ENCODE data around the gene INS. TPM values are rescaled to one million over a fixed set of nuclear protein-coding genes. Genes with fewer than 3 reads are reported as not detected.

Gene INS
- total and polyA plus RNA-seq, 2 of the 4 experiments (the other 2 are of a cell fraction), result not detected

- no TSS peak for BruUV-seq (replicated peaks)
- Histone ChIP-seq H3K9me3 (ENCODE audit: control insufficient read depth, insufficient read depth, low read length) (peaks cover 14% of the 10 kb centered on the region), H3K18ac (ENCODE audit: low read depth, low read length) (no peak overlapping the region), H3K23ac (ENCODE audit: low read depth, low read length) (no peak overlapping the region), H3K4me3 (ENCODE audit: insufficient read depth, low read depth, low read length) (no peak overlapping the region), H2BK120ac (ENCODE audit: low read depth, low read length) (no peak overlapping the region), H2AFZ (replicated peaks; ENCODE audit: low read length, poor library complexity) (no peak overlapping the region), H3K36me3 (ENCODE audit: control insufficient read depth, insufficient read depth, low read length) (no peaks in the 10 kb centered on the region), H3K4me1 (ENCODE audit: control insufficient read depth, insufficient read depth, low read length) (peaks cover 3% of the 10 kb centered on the region; the same call in 1 of the 2 replicates), H3K27me3 (ENCODE audit: control insufficient read depth, insufficient read depth, low read length) (peaks cover 21% of the 10 kb centered on the region), H2AK5ac (ENCODE audit: low read depth, low read length) (no peak overlapping the region), H2BK5ac (ENCODE audit: low read depth, low read length, poor library complexity, severe bottlenecking) (no peak overlapping the region), H3K9ac (ENCODE audit: low read depth, low read length) (no peak overlapping the region), H2BK20ac (ENCODE audit: low read depth, low read length) (no peak overlapping the region), H3K27ac (ENCODE audit: insufficient read depth, low read length) (no peak overlapping the region), H4K20me1 (ENCODE audit: insufficient read depth, low read length) (no peaks in the 10 kb centered on the region), H4K91ac (ENCODE audit: insufficient read depth, low read depth, low read length) (no peak overlapping the region), H3K4ac (ENCODE audit: low read depth, low read length) (no peak overlapping the region), H3K56ac (ENCODE audit: extremely low read depth, insufficient read depth, low read length) (no peak overlapping the region), H4K8ac (ENCODE audit: low read depth in 2 of 2, low read length in 2 of 2) (no peak overlapping the region), H3K79me1 (ENCODE audit: low read depth in 1 of 2, low read length in 2 of 2) (no peaks in the 10 kb centered on the region), H2BK15ac (ENCODE audit: low read depth, low read length) (no peak overlapping the region), H3K4me2 (ENCODE audit: low read depth, low read length) (no peak overlapping the region), H2AK9ac (replicated peaks; ENCODE audit: low read depth, low read length, poor library complexity) (no peak overlapping the region), H3K9me1 (ENCODE audit: insufficient read depth, low read length) (no peaks in the 10 kb centered on the region), H4K5ac (ENCODE audit: low read depth, low read length) (no peak overlapping the region), H3K14ac (replicated peaks; ENCODE audit: low read depth, low read length) (no peak overlapping the region)
- intact Hi-C loops (cut with micrococcal nuclease), result no loop called here
- in situ Hi-C loops (cut with MboI; ENCODE audit: low sequenced_read_pairs), result no loop called here
- ChIA-PET POLR2A (ENCODE audit: unreplicated experiment) (no interaction called here), CTCF (no interaction called here)
- DNase-seq (no peak), ATAC-seq (ENCODE audit: low read depth) (no peak)
- WGBS, 2 experiments (ENCODE audit: extremely low coverage in 2 of 2, insufficient read length in 1 of 2), result 75% methylated on average over 7 of the region's 11 CpGs; no CpG with 5 or more reads in 1 of the 2 experiments
- dilution Hi-C loops (cut with HindIII; ENCODE audit: low sequenced_read_pairs, unreplicated experiment), result no loop called here
- TF ChIP-seq MAZ (IDR thresholded peaks at IDR 0.05; ENCODE audit: borderline replicate concordance, low read depth, low read length) (no peak), POLR2A (IDR thresholded peaks at IDR 0.05; ENCODE audit: low read depth, low read length) (no peak), CHD1 (IDR thresholded peaks at IDR 0.05; ENCODE audit: low read depth, low read length) (no peak), CEBPB (IDR thresholded peaks at IDR 0.05; ENCODE audit: low read depth, low read length) (no peak), FOS (IDR thresholded peaks at IDR 0.05; ENCODE audit: low read depth, low read length) (no peak), BHLHE40 (IDR thresholded peaks at IDR 0.05; ENCODE audit: low read depth, low read length) (no peak), MXI1 (IDR thresholded peaks at IDR 0.05; ENCODE audit: borderline replicate concordance, low read depth, low read length) (no peak), RFX5 (IDR thresholded peaks at IDR 0.05; ENCODE audit: low read depth, low read length) (no peak), CTCF (conservative IDR thresholded peaks at IDR 0.05; ENCODE audit: low read depth, low read length) (no peak), RAD21 (IDR thresholded peaks at IDR 0.05; ENCODE audit: low read length) (no peak), USF2 (IDR thresholded peaks at IDR 0.05; ENCODE audit: low read depth, low read length) (no peak)
These were observed 47.2 kb downstream of the INS start for GRCh38 chr11:2113776-2114175.

All from IMR-90 (cell line).